Tibial nerve (tissue), 4 donors: ENCODE results near the gene PEX16. TPM values are rescaled to one million over a fixed set of nuclear protein-coding genes. Genes with fewer than 3 reads are reported as not detected.
A peak's percentile ranks its signal among the peaks of the same experiment; 100 is the strongest.

Experiments used
- DNase-seq, 2 donors: peaks; one replicate each; pipeline ENCODE4 v3.0.0-alpha.2; 2019; ENCODE audit warnings: low spot score in 2 of 2
- H3K27ac ChIP-seq, 4 donors: fragments of 200-600 bp; sonication (generic) in 3 of 4; one replicate each; pipeline ENCODE4 v1.5.1; 2017 to 2019; ENCODE audit warnings: mild to moderate bottlenecking in 1 of 4
- H3K27me3 ChIP-seq, 2 donors: fragments of 200-600 bp; sonication (generic) in 1 of 2; one replicate each; pipeline versions ENCODE4 v1.5.1 to v1.6.0; 2017 to 2019
- H3K36me3 ChIP-seq, 3 donors: fragments of 200-600 bp; sonication (generic); one replicate each; pipeline ENCODE4 v1.5.1; 2018 to 2019
- H3K4me1 ChIP-seq, 4 donors: fragments of 200-600 bp; sonication (generic) in 3 of 4; one replicate each; pipeline ENCODE4 v1.5.1; 2017 to 2019
- H3K4me3 ChIP-seq, 4 donors: fragments of 200-600 bp; sonication (generic) in 3 of 4; one replicate each; pipeline ENCODE4 v1.5.1; 2017 to 2019; ENCODE audit warnings: mild to moderate bottlenecking in 1 of 4, moderate library complexity in 1 of 4
- H3K9me3 ChIP-seq, 4 donors: fragments of 200-600 bp; sonication (generic) in 3 of 4; one replicate each; pipeline ENCODE4 v1.5.1; 2017 to 2019
- EP300 ChIP-seq, 2 donors: sonication (generic); formaldehyde crosslinking; IDR thresholded peaks; one replicate each; pipeline ENCODE4 v1.6.1; 2017; ENCODE audit warnings: antibody characterized with exemption in 2 of 2, mild to moderate bottlenecking in 1 of 2
- POLR2A ChIP-seq, 2 donors: fragments of 450-650 bp; IDR thresholded peaks; one replicate each; pipeline ENCODE4 v1.6.1; 2017; ENCODE audit warnings: antibody characterized with exemption in 2 of 2, mild to moderate bottlenecking in 2 of 2, moderate library complexity in 2 of 2
- WGBS, 2 donors: methylation state at CpG; one replicate each; pipeline ENCODE4 v1.1.5; 2018; 5-methylcytosine and 5-hydroxymethylcytosine counted together
- total RNA-seq, 4 donors: library from RNA; depleted of rRNA; stranded (reverse); fragments of >200 nt; gene quantifications; one replicate each; pipeline ENCODE4 v1.1.0, GENCODE V29; 2016
- TF ChIP-seq, protein P1 (sequence below), 5 experiments: fragments of 200-600 bp in 3 of 5; fragments of 450-650 bp in 2 of 5; sonication (generic) in 3 of 5; IDR thresholded peaks; one replicate each; pipeline ENCODE4 v1.5.1; 2016 to 2019; ENCODE audit warnings: antibody characterized with exemption in 5 of 5, mild to moderate bottlenecking in 3 of 5, moderate library complexity in 2 of 5

The PEX16 gene
- total RNA-seq, 4 donors from 2014 or later, result 33.9 to 38.4 (median 36.5) TPM

- H3K27me3 ChIP-seq, result no peaks in the 10 kb centered on the region
- peaks cover 0 to 23% (median 3%) of the 10 kb centered on the region in 4 donors for H3K4me1 ChIP-seq
- peaks cover 0 to 54% (median 6%) of the 10 kb centered on the region in 3 donors for H3K36me3 ChIP-seq
- no peak for TF ChIP-seq EP300 (IDR thresholded peaks at IDR 0.05)
- no peak for TF ChIP-seq POLR2A (IDR thresholded peaks at IDR 0.05)
- TF ChIP-seq, protein P1, sequence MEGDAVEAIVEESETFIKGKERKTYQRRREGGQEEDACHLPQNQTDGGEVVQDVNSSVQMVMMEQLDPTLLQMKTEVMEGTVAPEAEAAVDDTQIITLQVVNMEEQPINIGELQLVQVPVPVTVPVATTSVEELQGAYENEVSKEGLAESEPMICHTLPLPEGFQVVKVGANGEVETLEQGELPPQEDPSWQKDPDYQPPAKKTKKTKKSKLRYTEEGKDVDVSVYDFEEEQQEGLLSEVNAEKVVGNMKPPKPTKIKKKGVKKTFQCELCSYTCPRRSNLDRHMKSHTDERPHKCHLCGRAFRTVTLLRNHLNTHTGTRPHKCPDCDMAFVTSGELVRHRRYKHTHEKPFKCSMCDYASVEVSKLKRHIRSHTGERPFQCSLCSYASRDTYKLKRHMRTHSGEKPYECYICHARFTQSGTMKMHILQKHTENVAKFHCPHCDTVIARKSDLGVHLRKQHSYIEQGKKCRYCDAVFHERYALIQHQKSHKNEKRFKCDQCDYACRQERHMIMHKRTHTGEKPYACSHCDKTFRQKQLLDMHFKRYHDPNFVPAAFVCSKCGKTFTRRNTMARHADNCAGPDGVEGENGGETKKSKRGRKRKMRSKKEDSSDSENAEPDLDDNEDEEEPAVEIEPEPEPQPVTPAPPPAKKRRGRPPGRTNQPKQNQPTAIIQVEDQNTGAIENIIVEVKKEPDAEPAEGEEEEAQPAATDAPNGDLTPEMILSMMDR (IDR thresholded peaks at IDR 0.05), result no peak
- no peak overlapping the region for H3K4me3 ChIP-seq
- WGBS, 2 donors, result 77 to 79% methylated on average over 14 of the region's 14 CpGs
- H3K27ac ChIP-seq, result peak overlapping the region in 1 of 4 donors; percentile 28
- no peaks in the 10 kb centered on the region for H3K9me3 ChIP-seq
- DNase-seq, result no peak
Measured at GRCh38 chr11:45930031-45930794, 12.5 kb upstream of the PEX16 start.

DNA sequence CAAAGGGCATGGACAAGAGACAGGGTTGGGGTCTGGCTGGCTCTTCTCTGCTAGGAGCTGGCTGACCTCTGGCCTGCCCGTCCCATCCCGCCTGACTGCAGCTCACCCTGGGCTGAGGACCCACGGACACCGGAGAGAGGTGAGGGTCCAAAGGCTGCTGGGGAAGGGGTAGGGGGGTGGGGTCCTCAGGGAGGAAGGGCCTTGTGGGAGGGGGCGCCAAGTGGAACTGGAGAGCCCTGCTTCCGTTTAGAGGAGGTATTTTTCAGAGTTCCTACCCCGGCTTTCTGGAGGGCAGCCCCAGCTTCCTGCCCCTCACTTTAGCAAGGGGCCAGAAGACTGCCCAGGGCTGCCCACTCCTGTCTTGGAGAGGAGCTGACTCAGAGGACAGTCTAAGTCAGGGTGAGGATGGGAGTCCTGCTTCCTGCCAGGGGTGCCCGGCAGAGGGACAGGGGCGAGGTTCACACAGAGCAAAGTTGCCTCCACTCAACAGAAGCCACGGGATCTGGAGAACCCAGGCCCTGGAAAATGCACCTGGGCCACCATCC lies 11.9 kb upstream of the PEX16 start:
- no peak for TF ChIP-seq EP300 (IDR thresholded peaks at IDR 0.05)
- TF ChIP-seq POLR2A (IDR thresholded peaks at IDR 0.05), result no peak
- TF ChIP-seq, protein P1 (IDR thresholded peaks at IDR 0.05), result no peak
- peaks cover 0 to 23% (median 3%) of the 10 kb centered on the region in 4 donors for H3K4me1 ChIP-seq
- DNase-seq, result no peak
- H3K27me3 ChIP-seq, result peaks cover 0 to 2% of the 10 kb centered on the region in 2 donors
- H3K9me3 ChIP-seq, result no peaks in the 10 kb centered on the region
- WGBS, 2 donors, result 62 to 66% methylated on average over 10 of the region's 10 CpGs
- H3K36me3 ChIP-seq, result peaks cover 0 to 47% (median 0%) of the 10 kb centered on the region in 3 donors
- H3K4me3 ChIP-seq, result no peak overlapping the region
- peak overlapping the region in 1 of 4 donors; percentile 28 for H3K27ac ChIP-seq

GRCh38 chr11:45928535-45929215 lies 11.0 kb upstream of the PEX16 start:
- Histone ChIP-seq H3K4me1 (peaks cover 0 to 23% (median 3%) of the 10 kb centered on the region in 4 donors), H3K4me3 (no peak overlapping the region), H3K9me3 (no peaks in the 10 kb centered on the region), H3K27me3 (peaks cover 0 to 9% of the 10 kb centered on the region in 2 donors), H3K36me3 (peaks cover 0 to 38% (median 0%) of the 10 kb centered on the region in 3 donors), H3K27ac (no peak overlapping the region)
- DNase-seq, result no peak
- 75 to 76% methylated on average over 11 to 13 of the region's 13 CpGs for WGBS, 2 donors
- no peak for TF ChIP-seq POLR2A (IDR thresholded peaks at IDR 0.05)
- TF ChIP-seq EP300 (IDR thresholded peaks at IDR 0.05), result no peak
- TF ChIP-seq, protein P1 (IDR thresholded peaks at IDR 0.05), result no peak

DNA sequence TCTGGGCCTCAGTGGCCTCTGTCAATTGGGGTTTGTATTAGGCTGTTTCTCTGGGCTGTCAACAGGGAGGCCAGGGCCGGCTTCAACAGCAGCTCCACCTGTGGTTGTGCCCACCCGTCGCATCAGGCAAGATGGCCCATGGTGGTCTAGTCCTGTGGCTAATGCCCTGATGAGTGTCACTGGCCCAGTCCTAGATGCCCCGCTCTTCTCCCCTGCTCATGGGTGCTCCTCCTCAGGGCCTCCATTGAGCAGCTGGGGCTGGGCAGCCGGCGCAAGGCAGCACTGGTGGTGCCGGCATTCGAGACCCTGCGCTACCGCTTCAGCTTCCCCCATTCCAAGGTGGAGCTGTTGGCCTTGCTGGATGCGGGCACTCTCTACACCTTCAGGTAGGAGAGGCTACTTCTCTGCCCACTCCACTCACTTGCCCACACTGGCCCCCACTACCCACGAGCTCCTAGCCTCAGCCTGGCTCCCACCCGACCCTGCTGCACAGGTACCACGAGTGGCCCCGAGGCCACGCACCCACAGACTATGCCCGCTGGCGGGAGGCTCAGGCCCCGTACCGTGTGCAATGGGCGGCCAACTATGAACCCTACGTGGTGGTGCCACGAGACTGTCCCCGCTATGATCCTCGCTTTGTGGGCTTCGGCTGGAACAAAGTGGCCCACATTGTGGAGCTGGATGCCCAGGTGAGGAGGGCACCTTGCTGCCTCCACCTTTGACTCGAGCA lies 10.2 kb upstream of the PEX16 start:
- no peak for DNase-seq
- Histone ChIP-seq H3K27me3 (peaks cover 0 to 16% of the 10 kb centered on the region in 2 donors), H3K9me3 (no peaks in the 10 kb centered on the region), H3K36me3 (peaks cover 0 to 30% (median 0%) of the 10 kb centered on the region in 3 donors), H3K4me3 (no peak overlapping the region), H3K27ac (no peak overlapping the region), H3K4me1 (peaks cover 0 to 28% (median 5%) of the 10 kb centered on the region in 4 donors)
- TF ChIP-seq, protein P1 (IDR thresholded peaks at IDR 0.05), result no peak
- TF ChIP-seq EP300 (IDR thresholded peaks at IDR 0.05) (no peak), POLR2A (IDR thresholded peaks at IDR 0.05) (no peak)
- WGBS, 2 donors, result 92 to 100% methylated on average over 2 to 21 of the region's 27 CpGs
